Peyer's patch (tissue), 4 donors: Measurements from ENCODE around the gene SGK2. TPM values are rescaled to one million over a fixed set of nuclear protein-coding genes. Genes with fewer than 3 reads are reported as not detected.
A peak's percentile ranks its signal among the peaks of the same experiment; 100 is the strongest.
"Not testable (repeated sequence)": the region's sequence is repeated elsewhere in the genome, so short reads cannot be mapped to it uniquely, and the experiment has no call there.

Experiments
- DNase-seq, 3 donors: peaks; one replicate each; pipeline ENCODE4 v3.0.0-alpha.2; 2017 to 2019
- H3K27ac ChIP-seq, 4 donors: fragments of 200-600 bp; sonication (generic); one replicate each; pipeline ENCODE4 v1.5.1; 2016 to 2019
- H3K27me3 ChIP-seq, 2 donors: fragments of 200-600 bp; sonication (generic); one replicate each; pipeline ENCODE4 v1.5.1; 2019
- H3K36me3 ChIP-seq, 3 donors: fragments of 200-600 bp; sonication (generic); one replicate each; pipeline ENCODE4 v1.5.1; 2016 to 2019
- H3K4me1 ChIP-seq, 4 donors: fragments of 200-600 bp; sonication (generic); one replicate each; pipeline ENCODE4 v1.5.1; 2016 to 2019
- H3K4me3 ChIP-seq, 4 donors: fragments of 200-600 bp; sonication (generic); 1 replicate in 3 of 4; 2 replicates in 1 of 4; pipeline ENCODE4 v1.5.1; 2016 to 2019; ENCODE audit warnings: mild to moderate bottlenecking in 1 of 4
- H3K9me3 ChIP-seq, 4 donors: fragments of 200-600 bp; sonication (generic); one replicate each; pipeline ENCODE4 v1.5.1; 2016 to 2019; ENCODE audit warnings: mild to moderate bottlenecking in 1 of 4
- CTCF ChIP-seq, 6 experiments: fragments of 450-650 bp in 4 of 6; fragments of 200-600 bp in 2 of 6; sonication (generic) in 1 of 6; IDR thresholded peaks; one replicate each; pipeline ENCODE4 v1.5.1; 2017 to 2019; ENCODE audit warnings: antibody characterized with exemption in 6 of 6, mild to moderate bottlenecking in 3 of 6, moderate library complexity in 1 of 6
- POLR2A ChIP-seq, 2 donors: fragments of 450-650 bp; IDR thresholded peaks; one replicate each; pipeline ENCODE4 v1.5.1; 2017; ENCODE audit warnings: antibody characterized with exemption in 2 of 2, mild to moderate bottlenecking in 2 of 2, moderate library complexity in 2 of 2
- total RNA-seq, 4 donors: library from RNA; depleted of rRNA; stranded (reverse); fragments of >200 nt; gene quantifications; one replicate each; pipeline ENCODE4 v1.1.0, GENCODE V29; 2016

SGK2 gene
- total RNA-seq, 4 donors from 2014 or later = 64.4 to 160 (median 115) TPM

- Histone ChIP-seq H3K9me3 (no peaks in the 10 kb centered on the region), H3K27ac (no peak overlapping the region), H3K36me3 (peaks cover 0 to 31% (median 0%) of the 10 kb centered on the region in 3 donors), H3K4me1 (no peaks in the 10 kb centered on the region), H3K27me3 (no peaks in the 10 kb centered on the region), H3K4me3 (no peak overlapping the region)
- TF ChIP-seq POLR2A (IDR thresholded peaks at IDR 0.05) (no peak), CTCF (IDR thresholded peaks at IDR 0.05) (no peak)
- DNase-seq = no peak
Measured at GRCh38 chr20:43579861-43580793, 21.3 kb downstream of the SGK2 start.

DNA sequence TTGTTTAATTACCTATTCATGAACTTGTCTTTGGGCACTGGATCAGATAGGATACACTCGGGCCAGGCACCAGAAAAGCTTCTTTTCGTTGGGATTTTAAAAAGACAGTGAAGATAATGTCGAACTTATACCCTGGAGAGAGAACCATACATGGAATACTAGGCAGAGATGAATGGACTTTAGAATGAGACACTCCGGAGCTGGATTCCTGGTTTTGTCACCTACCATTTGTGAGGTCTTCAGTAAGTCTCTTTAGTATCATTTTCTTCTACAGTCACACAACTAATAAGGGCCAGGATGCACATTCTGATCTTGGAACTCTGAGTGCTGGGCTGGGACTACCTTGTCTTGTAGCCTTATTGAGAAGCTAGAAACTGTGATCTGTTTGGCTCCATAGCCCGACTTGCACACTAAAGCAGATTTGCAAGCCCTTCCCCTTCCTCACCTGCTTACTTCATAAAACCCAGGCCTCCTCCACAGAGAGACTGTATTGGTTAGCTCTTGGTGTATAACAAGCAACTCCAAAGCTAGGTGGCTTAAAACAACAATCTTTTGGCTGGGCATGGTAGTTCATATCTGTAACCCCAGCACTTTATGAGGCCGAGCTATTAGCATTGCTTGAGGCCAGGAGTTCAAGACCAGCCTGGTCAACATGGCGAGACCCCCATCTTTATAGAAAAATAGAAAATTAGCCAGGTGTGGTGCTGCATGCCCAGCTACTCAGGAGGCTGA is 24.5 kb downstream of the SGK2 start:
- Histone ChIP-seq H3K9me3 (no peaks in the 10 kb centered on the region), H3K4me3 (no peak overlapping the region), H3K27ac (no peak overlapping the region), H3K4me1 (no peaks in the 10 kb centered on the region), H3K36me3 (peaks cover 0 to 27% (median 0%) of the 10 kb centered on the region in 3 donors), H3K27me3 (no peaks in the 10 kb centered on the region)
- no peak for TF ChIP-seq CTCF (IDR thresholded peaks at IDR 0.05)
- TF ChIP-seq POLR2A (IDR thresholded peaks at IDR 0.05) = no peak
- DNase-seq = no peak

- Histone ChIP-seq H3K4me3 (no peak overlapping the region), H3K36me3 (peaks cover 0 to 27% (median 0%) of the 10 kb centered on the region in 3 donors), H3K9me3 (no peaks in the 10 kb centered on the region), H3K27ac (no peak overlapping the region), H3K4me1 (no peaks in the 10 kb centered on the region), H3K27me3 (no peaks in the 10 kb centered on the region)
- no peak for TF ChIP-seq CTCF (IDR thresholded peaks at IDR 0.05)
- TF ChIP-seq POLR2A (IDR thresholded peaks at IDR 0.05) = no peak
- peak in 2 of 3 donors; percentile 18 to 54 for DNase-seq
Measured at GRCh38 chr20:43583982-43584432, 25.2 kb downstream of the SGK2 start.

DNA sequence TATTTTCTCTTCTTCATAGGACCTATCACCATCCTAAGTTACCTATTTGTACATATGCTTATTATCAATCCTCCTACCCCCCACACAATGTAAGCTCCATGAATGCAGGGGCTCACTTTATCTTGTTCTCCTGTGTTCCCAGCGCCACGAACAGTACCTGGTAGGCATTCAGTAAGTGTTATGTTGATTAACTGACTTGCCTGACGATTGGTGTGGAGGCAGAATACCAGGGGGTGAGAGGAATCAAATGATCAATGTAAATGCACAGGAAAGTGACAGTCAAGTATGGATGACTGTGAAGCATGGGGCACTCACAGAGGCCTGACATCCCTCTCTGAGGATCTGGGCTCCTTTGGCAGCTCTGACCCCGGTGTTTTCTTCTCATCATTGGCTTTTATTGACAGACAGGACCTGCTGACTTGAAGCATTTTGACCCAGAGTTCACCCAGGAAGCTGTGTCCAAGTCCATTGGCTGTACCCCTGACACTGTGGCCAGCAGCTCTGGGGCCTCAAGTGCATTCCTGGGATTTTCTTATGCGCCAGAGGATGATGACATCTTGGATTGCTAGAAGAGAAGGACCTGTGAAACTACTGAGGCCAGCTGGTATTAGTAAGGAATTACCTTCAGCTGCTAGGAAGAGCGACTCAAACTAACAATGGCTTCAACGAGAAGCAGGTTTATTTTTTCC is 25.8 kb downstream of the SGK2 start:
- Histone ChIP-seq H3K36me3 (peaks cover 0 to 27% (median 0%) of the 10 kb centered on the region in 3 donors), H3K4me1 (peaks cover 0 to 1% (median 0%) of the 10 kb centered on the region in 4 donors), H3K4me3 (no peak overlapping the region), H3K27me3 (no peaks in the 10 kb centered on the region), H3K9me3 (no peaks in the 10 kb centered on the region), H3K27ac (no peak overlapping the region)
- no peak for DNase-seq
- no peak for TF ChIP-seq CTCF (IDR thresholded peaks at IDR 0.05)
- TF ChIP-seq POLR2A (IDR thresholded peaks at IDR 0.05) = no peak

GRCh38 chr20:43586641-43587040 is 27.8 kb downstream of the SGK2 start:
- TF ChIP-seq CTCF (IDR thresholded peaks at IDR 0.05) (no peak), POLR2A (IDR thresholded peaks at IDR 0.05) (no peak)
- Histone ChIP-seq H3K27me3 (no peaks in the 10 kb centered on the region), H3K4me1 (peaks cover 0 to 12% (median 2%) of the 10 kb centered on the region in 4 donors), H3K9me3 (no peaks in the 10 kb centered on the region), H3K27ac (no peak overlapping the region), H3K4me3 (no peak overlapping the region), H3K36me3 (peaks cover 0 to 20% (median 0%) of the 10 kb centered on the region in 3 donors)
- DNase-seq = no peak

DNA sequence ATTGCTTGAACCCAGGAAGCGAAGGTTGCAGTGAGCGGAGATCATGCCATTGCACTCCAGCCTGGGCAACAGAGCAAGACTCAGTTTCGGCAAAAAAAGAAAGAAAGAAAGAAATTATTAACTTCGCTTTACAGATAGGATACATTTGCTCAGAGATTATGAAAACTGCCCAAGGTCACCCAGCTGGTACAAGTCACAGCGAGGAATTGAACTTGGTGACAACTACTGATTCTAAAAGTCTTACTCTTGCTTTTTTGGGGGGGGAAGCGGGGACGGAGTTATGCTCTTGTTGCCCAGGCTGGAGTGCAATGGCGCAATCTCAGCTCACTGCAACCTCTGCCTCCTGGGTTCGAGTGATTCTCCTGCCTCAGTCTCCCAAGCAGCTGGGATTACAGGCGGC is 29.7 kb downstream of the SGK2 start:
- not testable (repeated sequence) for H3K27me3 ChIP-seq, DNase-seq

More for the DNA sequence above, 29.7 kb downstream of the SGK2 start:
- not testable (repeated sequence) for H3K9me3 ChIP-seq, H3K4me3 ChIP-seq, H3K27ac ChIP-seq, H3K36me3 ChIP-seq
- peaks cover 0 to 13% (median 3%) of the 10 kb centered on the region in 4 donors for H3K4me1 ChIP-seq
